ENCODE data around the gene PLSCR4.

DNA sequence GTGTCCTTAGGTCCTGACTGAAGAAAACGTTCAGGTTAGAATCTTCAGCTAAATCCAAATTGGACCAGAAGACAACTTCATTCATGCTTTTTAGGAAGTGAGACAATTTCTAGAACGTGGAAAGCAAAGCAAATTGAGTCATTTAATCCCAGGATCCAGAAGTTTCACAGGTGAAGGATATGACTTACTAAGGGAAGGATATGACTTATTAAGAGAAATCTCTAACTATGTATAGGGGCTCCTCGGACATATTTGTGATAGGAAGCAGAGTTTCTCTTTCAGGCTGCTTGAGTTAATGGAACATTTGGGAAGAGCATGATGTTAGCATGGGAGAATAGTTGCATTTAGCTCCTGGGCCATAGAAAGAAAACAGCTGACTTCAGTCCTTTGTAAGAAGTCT is 73.8 kb downstream of the PLSCR4 start:
- TF ChIP-seq MAZ (IDR thresholded peaks at IDR 0.05; ENCODE audit: borderline replicate concordance, low read depth, low read length): no peak
- TF ChIP-seq, protein P1, sequence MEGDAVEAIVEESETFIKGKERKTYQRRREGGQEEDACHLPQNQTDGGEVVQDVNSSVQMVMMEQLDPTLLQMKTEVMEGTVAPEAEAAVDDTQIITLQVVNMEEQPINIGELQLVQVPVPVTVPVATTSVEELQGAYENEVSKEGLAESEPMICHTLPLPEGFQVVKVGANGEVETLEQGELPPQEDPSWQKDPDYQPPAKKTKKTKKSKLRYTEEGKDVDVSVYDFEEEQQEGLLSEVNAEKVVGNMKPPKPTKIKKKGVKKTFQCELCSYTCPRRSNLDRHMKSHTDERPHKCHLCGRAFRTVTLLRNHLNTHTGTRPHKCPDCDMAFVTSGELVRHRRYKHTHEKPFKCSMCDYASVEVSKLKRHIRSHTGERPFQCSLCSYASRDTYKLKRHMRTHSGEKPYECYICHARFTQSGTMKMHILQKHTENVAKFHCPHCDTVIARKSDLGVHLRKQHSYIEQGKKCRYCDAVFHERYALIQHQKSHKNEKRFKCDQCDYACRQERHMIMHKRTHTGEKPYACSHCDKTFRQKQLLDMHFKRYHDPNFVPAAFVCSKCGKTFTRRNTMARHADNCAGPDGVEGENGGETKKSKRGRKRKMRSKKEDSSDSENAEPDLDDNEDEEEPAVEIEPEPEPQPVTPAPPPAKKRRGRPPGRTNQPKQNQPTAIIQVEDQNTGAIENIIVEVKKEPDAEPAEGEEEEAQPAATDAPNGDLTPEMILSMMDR (conservative IDR thresholded peaks at IDR 0.05; ENCODE audit: low read depth, low read length): no peak
